A673 (cell line): ENCODE measurements around the gene COL9A3. TPM values are rescaled to one million over a fixed set of nuclear protein-coding genes. Genes with fewer than 3 reads are reported as not detected.

ENCODE experiments used
- BruUV-seq: library from RNA; stranded (reverse); fragments of 400-500 nt; replicated peaks from 2 replicates; lab custom pipeline; 2021; lab: Mats Ljungman, UMichigan
- CTCF ChIA-PET: fragments of 300-600 bp; sonication (Branson Sonifier 250); formaldehyde crosslinking; loops from one replicate; lab custom pipeline; 2022; ENCODE audit warnings: antibody characterized with exemption; lab: Charles Lee
- POLR2A ChIA-PET: fragments of 300-600 bp; sonication (Branson Sonifier 250); formaldehyde crosslinking; loops from one replicate; lab custom pipeline; 2022; ENCODE audit warnings: antibody characterized with exemption; ENCODE audit not compliant: low non-redundant PET; lab: Charles Lee
- DNase-seq: peaks from one replicate; pipeline ENCODE4 v3.0.0-alpha.2; 2015; ENCODE audit warnings: low spot score
- H3K27ac ChIP-seq: fragments of 200-600 bp; sonication (generic); 2 replicates; pipeline ENCODE4 v1.5.1; 2016; ENCODE audit warnings: mixed run types, low read depth, mild to moderate bottlenecking, mixed read lengths, antibody characterized with exemption, low read length; ENCODE audit not compliant: poor library complexity, severe bottlenecking
- H3K27me3 ChIP-seq: fragments of 200-600 bp; sonication (generic); replicated peaks from 2 replicates; pipeline ENCODE4 v1.6.1; 2017; ENCODE audit warnings: mixed run types, low read depth, mild to moderate bottlenecking, mixed read lengths, antibody characterized with exemption, low read length; ENCODE audit not compliant: insufficient read depth, poor library complexity
- H3K36me3 ChIP-seq: fragments of 200-600 bp; sonication (generic); 2 replicates; pipeline ENCODE4 v1.6.1; 2016; ENCODE audit warnings: mixed run types, mild to moderate bottlenecking, mixed read lengths, antibody characterized with exemption, low read length; ENCODE audit not compliant: insufficient read depth, poor library complexity, severe bottlenecking
- H3K4me1 ChIP-seq: fragments of 200-600 bp; sonication (generic); 2 replicates; pipeline ENCODE4 v1.6.1; 2017; ENCODE audit warnings: mixed run types, mild to moderate bottlenecking, mixed read lengths, antibody characterized with exemption, low read length; ENCODE audit not compliant: insufficient read depth, poor library complexity, severe bottlenecking
- H3K4me3 ChIP-seq: fragments of 200-600 bp; sonication (generic); 2 replicates; pipeline ENCODE4 v1.5.1; 2016; ENCODE audit warnings: low read depth, mixed run types, mild to moderate bottlenecking, mixed read lengths, low read length; ENCODE audit not compliant: poor library complexity, severe bottlenecking
- H3K9me3 ChIP-seq: fragments of 200-600 bp; sonication (generic); 2 replicates; pipeline ENCODE4 v1.6.1; 2016; ENCODE audit warnings: mixed run types, low read depth, mild to moderate bottlenecking, mixed read lengths, antibody characterized with exemption, low read length; ENCODE audit not compliant: poor library complexity, severe bottlenecking
- CTCF ChIP-seq: fragments of 300-800, 200-600 bp; sonication (generic); conservative IDR thresholded peaks from 2 replicates; pipeline ENCODE4 v1.5.1; 2017; ENCODE audit warnings: low read depth, mild to moderate bottlenecking, antibody characterized with exemption, low read length, moderate library complexity, mixed read lengths
- EZH2 ChIP-seq: fragments of 200-600 bp; sonication (generic); IDR thresholded peaks from 2 replicates; pipeline ENCODE4 v1.6.1; 2017; ENCODE audit warnings: borderline replicate concordance, low read depth, mild to moderate bottlenecking, mixed read lengths, antibody characterized with exemption, low read length; ENCODE audit not compliant: poor library complexity, severe bottlenecking
- intact Hi-C: fragments of 100-400 bp; cut with micrococcal nuclease; formaldehyde crosslinking; loops from one replicate; pipeline ENCODE4 v1.10.0; 2022; ENCODE audit not compliant: unreplicated experiment
- total RNA-seq: library from RNA; stranded (reverse); gene quantifications from 2 replicates; pipeline ENCODE4 v1.2.3, GENCODE V29; 2021

The COL9A3 gene
- total RNA-seq, 1 experiment from 2014 or later, result 8.4 TPM

GRCh38 chr20:62824476-62825332 lies 7.9 kb downstream of the COL9A3 start:
- no TSS peak for BruUV-seq

GRCh38 chr20:62825333-62825985 lies 8.6 kb downstream of the COL9A3 start:
- no peaks in the 10 kb centered on the region for H3K36me3 ChIP-seq
- no TSS peak for BruUV-seq
- POLR2A ChIA-PET, result no interaction called here
- CTCF ChIA-PET, result no interaction called here
- no peak overlapping the region for H3K27ac ChIP-seq
- H3K4me3 ChIP-seq, result no peak overlapping the region
- no peaks in the 10 kb centered on the region for H3K9me3 ChIP-seq
- TF ChIP-seq CTCF (no peak), EZH2 (no peak)
- intact Hi-C loops, result no loop called here
- H3K27me3 ChIP-seq, result no peaks in the 10 kb centered on the region
- no peak for DNase-seq
- peaks cover 8% of the 10 kb centered on the region for H3K4me1 ChIP-seq

More at GRCh38 chr20:62824476-62825332, 7.9 kb downstream of the COL9A3 start:
- TF ChIP-seq CTCF, result no peak
- TF ChIP-seq EZH2, result no peak
- ChIA-PET CTCF (interaction anchor here (0.6 kb wide), 1 partner anchor 10 kb away, joined by 6 read pairs; no protein-coding TSS in a partner anchor), POLR2A (interaction anchor here (0.6 kb wide), 1 partner anchor 22 kb away, joined by 3 read pairs; no protein-coding TSS in a partner anchor)
- Histone ChIP-seq H3K9me3 (no peaks in the 10 kb centered on the region), H3K27ac (no peak overlapping the region), H3K36me3 (no peaks in the 10 kb centered on the region), H3K27me3 (no peaks in the 10 kb centered on the region), H3K4me3 (peak overlapping the region; percentile 20), H3K4me1 (peaks cover 8% of the 10 kb centered on the region)
- peak; percentile 73 for DNase-seq
- intact Hi-C loops, result loop anchor here (5.0 kb wide), 1 partner anchor 183 kb away; the partner anchor contains the start of gene BHLHE23

GRCh38 chr20:62825986-62826645 lies 9.3 kb downstream of the COL9A3 start:
- peaks cover 8% of the 10 kb centered on the region for H3K4me1 ChIP-seq
- ChIA-PET CTCF (no interaction called here), POLR2A (no interaction called here)
- intact Hi-C loops, result no loop called here
- no peak overlapping the region for H3K27ac ChIP-seq
- H3K27me3 ChIP-seq, result no peaks in the 10 kb centered on the region
- no peak overlapping the region for H3K4me3 ChIP-seq
- H3K36me3 ChIP-seq, result no peaks in the 10 kb centered on the region
- no peaks in the 10 kb centered on the region for H3K9me3 ChIP-seq
- no peak for TF ChIP-seq CTCF
- TF ChIP-seq EZH2, result no peak
- DNase-seq, result no peak
- BruUV-seq, result no TSS peak
